Panc1 (cell line): ENCODE results near the gene RNF8.

Experiments
- POLR2AphosphoS5 ChIP-seq: IDR thresholded peaks from 2 replicates; pipeline ENCODE4 v1.6.1; 2012; ENCODE audit warnings: mild to moderate bottlenecking, low read depth, low read length, moderate library complexity
- REST ChIP-seq, 2 experiments: IDR thresholded peaks; 2 replicates each; pipeline ENCODE4 v1.6.1; 2011 to 2012; ENCODE audit warnings: low read depth in 2 of 2, control low read depth in 1 of 2, low read length in 1 of 2, mild to moderate bottlenecking in 1 of 2, moderate library complexity in 1 of 2; ENCODE audit not compliant: insufficient read depth in 1 of 2
- SIN3A ChIP-seq: IDR thresholded peaks from 2 replicates; pipeline ENCODE4 v1.6.1; 2012; ENCODE audit warnings: low read depth, mild to moderate bottlenecking, low read length, moderate library complexity, borderline replicate concordance; ENCODE audit not compliant: insufficient read depth
- TCF7L2 ChIP-seq: IDR thresholded peaks from 2 replicates; pipeline ENCODE4 v1.6.1; 2011; ENCODE audit warnings: mild to moderate bottlenecking, low read depth, low read length, inconsistent platforms
- TF ChIP-seq, protein P1 (sequence below): fragments of 450-650 bp; IDR thresholded peaks from 2 replicates; pipeline ENCODE4 v1.5.1; 2017; ENCODE audit warnings: mild to moderate bottlenecking

- TF ChIP-seq, protein P1, sequence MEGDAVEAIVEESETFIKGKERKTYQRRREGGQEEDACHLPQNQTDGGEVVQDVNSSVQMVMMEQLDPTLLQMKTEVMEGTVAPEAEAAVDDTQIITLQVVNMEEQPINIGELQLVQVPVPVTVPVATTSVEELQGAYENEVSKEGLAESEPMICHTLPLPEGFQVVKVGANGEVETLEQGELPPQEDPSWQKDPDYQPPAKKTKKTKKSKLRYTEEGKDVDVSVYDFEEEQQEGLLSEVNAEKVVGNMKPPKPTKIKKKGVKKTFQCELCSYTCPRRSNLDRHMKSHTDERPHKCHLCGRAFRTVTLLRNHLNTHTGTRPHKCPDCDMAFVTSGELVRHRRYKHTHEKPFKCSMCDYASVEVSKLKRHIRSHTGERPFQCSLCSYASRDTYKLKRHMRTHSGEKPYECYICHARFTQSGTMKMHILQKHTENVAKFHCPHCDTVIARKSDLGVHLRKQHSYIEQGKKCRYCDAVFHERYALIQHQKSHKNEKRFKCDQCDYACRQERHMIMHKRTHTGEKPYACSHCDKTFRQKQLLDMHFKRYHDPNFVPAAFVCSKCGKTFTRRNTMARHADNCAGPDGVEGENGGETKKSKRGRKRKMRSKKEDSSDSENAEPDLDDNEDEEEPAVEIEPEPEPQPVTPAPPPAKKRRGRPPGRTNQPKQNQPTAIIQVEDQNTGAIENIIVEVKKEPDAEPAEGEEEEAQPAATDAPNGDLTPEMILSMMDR = no peak
- TF ChIP-seq TCF7L2 (no peak), POLR2AphosphoS5 (no peak), REST (IDR thresholded peaks at IDR 0.05; ENCODE audit: insufficient read depth in 1 of 2, low read depth in 2 of 2, low read length in 1 of 2) (no peak), SIN3A (no peak)
These were observed 20.9 kb upstream of the RNF8 start for GRCh38 chr6:37332894-37333293.
